ENCODE results near the gene HYDIN. TPM values are rescaled to one million over a fixed set of nuclear protein-coding genes. Genes with fewer than 3 reads are reported as not detected.
A peak's percentile ranks its signal among the peaks of the same experiment; 100 is the strongest.

The HYDIN gene
- total and polyA plus RNA-seq, 9 of the 15 experiments (the other 6 are each of a cell fraction or from before 2014, with no cell fraction given) = 0.08 to 0.43 (median 0.14) TPM; not detected in 1

DNA sequence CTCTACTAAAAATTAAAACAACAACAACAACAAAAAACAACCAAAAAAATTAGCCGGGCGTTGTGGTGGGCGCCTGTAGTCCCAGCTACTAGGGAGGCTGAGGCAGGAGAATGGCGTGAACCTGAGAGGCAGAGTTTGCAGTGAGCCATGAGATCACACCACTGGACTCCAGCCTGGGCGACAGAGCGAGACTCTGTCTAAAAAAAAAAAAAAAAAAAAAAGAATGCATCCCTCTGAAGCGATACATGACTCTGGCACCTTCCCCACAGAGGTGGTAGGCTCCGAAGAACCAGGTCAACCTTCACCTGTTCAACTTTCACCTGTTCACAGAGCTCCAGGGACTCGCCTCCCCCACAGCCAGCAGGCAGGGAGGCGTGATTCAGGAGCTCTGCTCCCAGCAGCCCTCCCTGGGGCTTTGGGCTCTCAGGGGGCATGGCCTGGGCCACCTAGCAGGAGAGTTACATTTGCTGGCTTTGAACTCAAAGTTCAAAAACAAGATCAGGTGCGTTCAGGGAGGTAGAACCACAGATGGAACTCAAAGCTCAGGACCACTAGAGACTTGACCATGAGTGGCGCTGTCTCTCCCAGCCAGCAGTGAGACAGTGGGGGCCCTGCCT, 435.1 kb downstream of the HYDIN start:
- in situ Hi-C loops (cut with MboI) (no loop called here), intact Hi-C loops (cut with micrococcal nuclease) (no loop called here)
- POLR2A ChIA-PET = interaction anchor here (1.1 kb wide), 1 partner anchor 12 kb away, joined by 3 read pairs; no protein-coding TSS in a partner anchor
- no peak overlapping the region for H2AFZ ChIP-seq (ENCODE audit: low read depth, low read length)
- H3K27ac ChIP-seq (ENCODE audit: extremely low read depth, low read depth, low read length) = no peak overlapping the region
- no TSS peak for BruUV-seq (replicated peaks)
- H3K4me1 ChIP-seq (replicated peaks in 1 of 2; ENCODE audit: control insufficient read depth in 2 of 2, insufficient read depth in 2 of 2, low read length in 2 of 2) = peaks cover 4 to 9% of the 10 kb centered on the region in 2 experiments; a peak in 3 of 5 replicates
- FAIRE-seq (no peak), DNase-seq (ENCODE audit: extremely low read depth in 1 of 4, low spot score in 3 of 4) (no peak), ATAC-seq (no peak)
- peaks cover 22% of the 10 kb centered on the region for H4K20me1 ChIP-seq (replicated peaks; ENCODE audit: control insufficient read depth, insufficient read depth, low read length)
- no peaks in the 10 kb centered on the region for H3K9me3 ChIP-seq (replicated peaks; ENCODE audit: control insufficient read depth, insufficient read depth, low read depth, low read length)
- TF ChIP-seq ZNF124 (CRISPR knock-in tag; IDR thresholded peaks at IDR 0.05) (no peak), ZNF282 (CRISPR knock-in tag; IDR thresholded peaks at IDR 0.05) (no peak), STAG1 (CRISPR knock-in tag; IDR thresholded peaks at IDR 0.05; ENCODE audit: borderline replicate concordance) (no peak), CBX3 (IDR thresholded peaks at IDR 0.05; ENCODE audit: borderline replicate concordance in 1 of 2, low read length in 2 of 2) (no peak), ARNT (IDR thresholded peaks at IDR 0.05) (no peak), CEBPG (CRISPR knock-in tag; IDR thresholded peaks at IDR 0.05) (no peak), CEBPG (tag; conservative IDR thresholded peaks at IDR 0.05 in 1 of 2, IDR thresholded peaks at IDR 0.05 in 1 of 2) (no peak), FUS (optimal IDR thresholded peaks at IDR 0.05; ENCODE audit: low read depth, low read length) (no peak), ZNF695 (CRISPR knock-in tag; IDR thresholded peaks at IDR 0.05) (no peak), FIP1L1 (IDR thresholded peaks at IDR 0.05; ENCODE audit: low read depth, low read length, poor library complexity, severe bottlenecking) (no peak), KLF1 (tag; IDR thresholded peaks at IDR 0.05) (no peak), MTA1 (IDR thresholded peaks at IDR 0.05; ENCODE audit: borderline replicate concordance) (no peak), HMGN3 (IDR thresholded peaks at IDR 0.05; ENCODE audit: borderline replicate concordance, extremely low read depth, insufficient read length, low read depth, low read length) (no peak), XRCC3 (IDR thresholded peaks at IDR 0.05) (no peak), ZNF197 (CRISPR knock-in tag; IDR thresholded peaks at IDR 0.05; ENCODE audit: low read depth) (no peak), HDAC8 (tag; IDR thresholded peaks at IDR 0.05) (no peak)
- TF ChIP-seq, protein P1, sequence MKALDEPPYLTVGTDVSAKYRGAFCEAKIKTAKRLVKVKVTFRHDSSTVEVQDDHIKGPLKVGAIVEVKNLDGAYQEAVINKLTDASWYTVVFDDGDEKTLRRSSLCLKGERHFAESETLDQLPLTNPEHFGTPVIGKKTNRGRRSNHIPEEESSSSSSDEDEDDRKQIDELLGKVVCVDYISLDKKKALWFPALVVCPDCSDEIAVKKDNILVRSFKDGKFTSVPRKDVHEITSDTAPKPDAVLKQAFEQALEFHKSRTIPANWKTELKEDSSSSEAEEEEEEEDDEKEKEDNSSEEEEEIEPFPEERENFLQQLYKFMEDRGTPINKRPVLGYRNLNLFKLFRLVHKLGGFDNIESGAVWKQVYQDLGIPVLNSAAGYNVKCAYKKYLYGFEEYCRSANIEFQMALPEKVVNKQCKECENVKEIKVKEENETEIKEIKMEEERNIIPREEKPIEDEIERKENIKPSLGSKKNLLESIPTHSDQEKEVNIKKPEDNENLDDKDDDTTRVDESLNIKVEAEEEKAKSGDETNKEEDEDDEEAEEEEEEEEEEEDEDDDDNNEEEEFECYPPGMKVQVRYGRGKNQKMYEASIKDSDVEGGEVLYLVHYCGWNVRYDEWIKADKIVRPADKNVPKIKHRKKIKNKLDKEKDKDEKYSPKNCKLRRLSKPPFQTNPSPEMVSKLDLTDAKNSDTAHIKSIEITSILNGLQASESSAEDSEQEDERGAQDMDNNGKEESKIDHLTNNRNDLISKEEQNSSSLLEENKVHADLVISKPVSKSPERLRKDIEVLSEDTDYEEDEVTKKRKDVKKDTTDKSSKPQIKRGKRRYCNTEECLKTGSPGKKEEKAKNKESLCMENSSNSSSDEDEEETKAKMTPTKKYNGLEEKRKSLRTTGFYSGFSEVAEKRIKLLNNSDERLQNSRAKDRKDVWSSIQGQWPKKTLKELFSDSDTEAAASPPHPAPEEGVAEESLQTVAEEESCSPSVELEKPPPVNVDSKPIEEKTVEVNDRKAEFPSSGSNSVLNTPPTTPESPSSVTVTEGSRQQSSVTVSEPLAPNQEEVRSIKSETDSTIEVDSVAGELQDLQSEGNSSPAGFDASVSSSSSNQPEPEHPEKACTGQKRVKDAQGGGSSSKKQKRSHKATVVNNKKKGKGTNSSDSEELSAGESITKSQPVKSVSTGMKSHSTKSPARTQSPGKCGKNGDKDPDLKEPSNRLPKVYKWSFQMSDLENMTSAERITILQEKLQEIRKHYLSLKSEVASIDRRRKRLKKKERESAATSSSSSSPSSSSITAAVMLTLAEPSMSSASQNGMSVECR (CRISPR knock-in tag; IDR thresholded peaks at IDR 0.05) = no peak
- CTCF ChIA-PET (ENCODE audit: low intra/inter-chr PET ratio) = no interaction called here
- peak overlapping the region in 1 of 2 experiments; percentile 46; a peak in 1 of 4 replicates for H3K9ac ChIP-seq (ENCODE audit: insufficient read depth in 1 of 2, low read depth in 2 of 2, low read length in 2 of 2)
- H3K36me3 ChIP-seq (ENCODE audit: control insufficient read depth, insufficient read depth, low read length) = peaks cover 22% of the 10 kb centered on the region; the same call in 2 of the 3 replicates
- H3K27me3 ChIP-seq (ENCODE audit: control insufficient read depth in 2 of 2, insufficient read depth in 2 of 2, low read length in 2 of 2) = no peaks in the 10 kb centered on the region
- 91% methylated on average over 11 of the region's 12 CpGs for WGBS (ENCODE audit: insufficient coverage, low coverage, missing lambda C conversion rate)
- H3K4me2 ChIP-seq (ENCODE audit: insufficient read depth, low read length) = no peak overlapping the region
- no peak overlapping the region for H3K4me3 ChIP-seq
- peaks cover 55% of the 10 kb centered on the region for H3K79me2 ChIP-seq (ENCODE audit: control insufficient read depth, insufficient read depth, low read length)
- peaks cover 9% of the 10 kb centered on the region for H3K9me1 ChIP-seq (ENCODE audit: control insufficient read depth, insufficient read depth, low read length)
